Naive thymus-derived CD8-positive, alpha-beta T cell (primary cell): ENCODE measurements around the gene HBZ. TPM values are rescaled to one million over a fixed set of nuclear protein-coding genes. Genes with fewer than 3 reads are reported as not detected.
A peak's percentile ranks its signal among the peaks of the same experiment; 100 is the strongest.
"Not testable (repeated sequence)": the region's sequence is repeated elsewhere in the genome, so short reads cannot be mapped to it uniquely, and the experiment has no call there.

Experiments
- ATAC-seq, 2 donors: fragments of 150-1000 bp; cut with Tn5 transposase in 1 of 2; sonication (Bioruptor Pico), chemical (Tn5 transposase) in 1 of 2; 1 replicate in 1 of 2; 2 replicates in 1 of 2; pipeline ENCODE4 v1.10.0; 2021; ENCODE audit warnings: mild to moderate bottlenecking in 2 of 2, moderate library complexity in 2 of 2
- POLR2A ChIA-PET: fragments of 350-600 bp; sonication (Branson Sonifier 250); formaldehyde crosslinking; loops from one replicate; lab custom pipeline; 2021; ENCODE audit warnings: antibody characterized with exemption; lab: Charles Lee
- DNase-seq, 10 donors: peaks; one replicate each; pipeline versions ENCODE4 v3.0.0 to v3.0.0-alpha.2; 2020 to 2022
- H3K27ac Mint-ChIP-seq, 10 donors: one replicate each; pipeline ENCODE4 v1.8.0; 2020 to 2022; ENCODE audit warnings: mild to moderate bottlenecking in 10 of 10, mixed read lengths in 10 of 10, moderate library complexity in 4 of 10, inconsistent platforms in 1 of 10
- H3K27me3 Mint-ChIP-seq, 5 donors: one replicate each; pipeline ENCODE4 v1.8.0; 2021 to 2022; ENCODE audit warnings: mixed read lengths in 5 of 5
- H3K36me3 Mint-ChIP-seq, 3 donors: one replicate each; pipeline ENCODE4 v1.8.0; 2020 to 2022; ENCODE audit warnings: mixed read lengths in 3 of 3, mild to moderate bottlenecking in 2 of 3, inconsistent platforms in 1 of 3
- H3K4me1 Mint-ChIP-seq, 4 donors: one replicate each; pipeline ENCODE4 v1.8.0; 2021 to 2022; ENCODE audit warnings: mixed read lengths in 4 of 4
- H3K4me3 Mint-ChIP-seq, 10 donors: one replicate each; pipeline ENCODE4 v1.8.0; 2020 to 2022; ENCODE audit warnings: mild to moderate bottlenecking in 10 of 10, mixed read lengths in 10 of 10, moderate library complexity in 6 of 10, inconsistent platforms in 1 of 10
- H3K9me3 Mint-ChIP-seq, 9 donors: one replicate each; pipeline ENCODE4 v1.8.0; 2020 to 2022; ENCODE audit warnings: mixed read lengths in 9 of 9, mild to moderate bottlenecking in 3 of 9, inconsistent platforms in 1 of 9, moderate library complexity in 1 of 9
- polyA plus RNA-seq, 3 donors: library from polyadenylated mRNA; unstranded; fragments of 300-500 nt; fragmentation: Illumina TruSeq; gene quantifications; one replicate each; pipeline ENCODE4 v1.2.3, GENCODE V29; 2021
- total RNA-seq, 8 experiments: library from RNA in 2 of 8; stranded (reverse) in 2 of 8; gene quantifications; one replicate each; pipeline ENCODE4 v1.2.3 and lab custom pipeline; 2021 to 2026

HBZ gene
- total and polyA plus RNA-seq, 5 experiments from 2014 or later: not detected

GRCh38 chr16:191831-192230 is 39.4 kb downstream of the HBZ start:
- POLR2A ChIA-PET: interaction anchor here (1.2 kb wide), 1 partner anchor 9 kb away, joined by 3 read pairs; no protein-coding TSS in a partner anchor
- ATAC-seq (no peak), DNase-seq (no peak)
- Mint-ChIP-seq H3K36me3 (peaks cover 0 to 87% (median 17%) of the 10 kb centered on the region in 3 donors), H3K9me3 (no peaks in the 10 kb centered on the region), H3K4me1 (peaks cover 0 to 12% (median 8%) of the 10 kb centered on the region in 4 donors), H3K27ac (peak overlapping the region in 2 of 10 donors; percentile 38 to 70), H3K4me3 (no peak overlapping the region), H3K27me3 (no peaks in the 10 kb centered on the region)

DNA sequence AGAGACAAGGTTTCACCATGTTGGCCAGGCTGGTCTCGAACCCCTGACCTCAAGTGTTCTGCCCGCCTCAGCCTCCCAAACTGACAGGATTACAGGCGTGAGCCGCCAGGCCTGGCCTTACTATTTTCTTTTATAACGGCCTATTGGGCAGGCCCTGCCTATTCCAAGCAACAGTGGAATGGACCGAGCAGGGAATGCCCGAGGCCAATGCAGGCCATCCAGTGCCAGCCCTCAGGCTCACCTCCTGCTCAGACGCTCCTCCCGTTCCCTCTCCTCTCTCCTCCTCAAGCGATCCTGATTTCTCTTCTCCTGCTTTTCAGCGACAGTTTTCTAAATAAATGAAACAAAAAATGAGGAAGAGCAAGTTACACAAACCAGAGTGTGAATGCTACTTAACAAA is 40.2 kb downstream of the HBZ start:
- peaks cover 0 to 12% (median 8%) of the 10 kb centered on the region in 4 donors for H3K4me1 Mint-ChIP-seq
- ATAC-seq: no peak
- peak overlapping the region in 3 of 10 donors; percentile 55 to 87 (median 70) for H3K27ac Mint-ChIP-seq
- no peak overlapping the region for H3K4me3 Mint-ChIP-seq
- H3K27me3 Mint-ChIP-seq: no peaks in the 10 kb centered on the region
- POLR2A ChIA-PET: interaction anchor here (0.7 kb wide), 1 partner anchor 481 kb away, joined by 6 read pairs; no protein-coding TSS in a partner anchor
- no peak for DNase-seq
- peaks cover 0 to 90% (median 17%) of the 10 kb centered on the region in 3 donors for H3K36me3 Mint-ChIP-seq
- no peaks in the 10 kb centered on the region for H3K9me3 Mint-ChIP-seq

- H3K4me1 Mint-ChIP-seq: peaks cover 0 to 11% (median 8%) of the 10 kb centered on the region in 4 donors
- H3K27me3 Mint-ChIP-seq: no peaks in the 10 kb centered on the region
- H3K9me3 Mint-ChIP-seq: no peaks in the 10 kb centered on the region
- peak overlapping the region in 1 of 10 donors; percentile 70 for H3K27ac Mint-ChIP-seq
- no peak for ATAC-seq
- DNase-seq: no peak
- H3K4me3 Mint-ChIP-seq: no peak overlapping the region
- POLR2A ChIA-PET: interaction anchor here (2.1 kb wide), 1 partner anchor 12 kb away, joined by 5 read pairs; no protein-coding TSS in a partner anchor
- peaks cover 0 to 92% (median 19%) of the 10 kb centered on the region in 3 donors for H3K36me3 Mint-ChIP-seq
These were observed 41.0 kb downstream of the HBZ start for GRCh38 chr16:193441-193840.

GRCh38 chr16:194516-194915 is 42.1 kb downstream of the HBZ start:
- no peak overlapping the region for H3K4me3 Mint-ChIP-seq
- ATAC-seq (no peak), DNase-seq (no peak)
- POLR2A ChIA-PET: interaction anchor here (2.1 kb wide), 1 partner anchor 13 kb away, joined by 5 read pairs; no protein-coding TSS in a partner anchor
- H3K9me3 Mint-ChIP-seq: no peaks in the 10 kb centered on the region
- peaks cover 0 to 92% (median 15%) of the 10 kb centered on the region in 3 donors for H3K36me3 Mint-ChIP-seq
- no peaks in the 10 kb centered on the region for H3K27me3 Mint-ChIP-seq
- no peak overlapping the region for H3K27ac Mint-ChIP-seq
- H3K4me1 Mint-ChIP-seq: peaks cover 0 to 6% (median under 1%) of the 10 kb centered on the region in 4 donors

DNA sequence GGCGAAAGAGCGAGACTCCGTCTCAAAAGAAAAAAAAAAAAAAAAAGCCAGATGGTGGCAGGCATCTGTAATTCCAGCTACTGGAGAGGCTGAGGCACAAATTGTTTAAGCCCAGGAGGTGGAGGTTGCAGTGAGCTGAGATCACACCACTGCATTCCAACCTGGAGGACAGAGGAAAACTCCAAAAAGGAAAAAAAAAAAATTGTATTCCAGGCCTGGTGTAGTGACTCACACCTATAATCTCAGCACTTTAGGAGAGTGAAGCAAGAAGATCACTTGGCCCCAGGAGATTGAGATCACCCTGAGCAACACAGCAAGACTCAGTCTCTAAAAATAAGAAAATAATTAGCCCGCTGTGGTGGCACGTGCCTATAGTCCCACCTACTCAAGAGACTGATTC is 47.9 kb downstream of the HBZ start:
- POLR2A ChIA-PET: interaction anchor here (0.7 to 0.9 kb wide), 2 partner anchors 9 to 854 kb away, joined by 3 read pairs; no protein-coding TSS in a partner anchor
- H3K27ac Mint-ChIP-seq: no peak overlapping the region
- H3K27me3 Mint-ChIP-seq: no peaks in the 10 kb centered on the region
- H3K9me3 Mint-ChIP-seq: no peaks in the 10 kb centered on the region
- H3K4me1 Mint-ChIP-seq: peaks cover 0 to 2% (median 0%) of the 10 kb centered on the region in 4 donors
- ATAC-seq (no peak), DNase-seq (no peak)
- H3K36me3 Mint-ChIP-seq: peaks cover 0 to 91% (median 8%) of the 10 kb centered on the region in 3 donors
- H3K4me3 Mint-ChIP-seq: no peak overlapping the region

GRCh38 chr16:203246-203645 is 50.8 kb downstream of the HBZ start:
- no peak for ATAC-seq
- H3K27ac Mint-ChIP-seq: no peak overlapping the region
- H3K4me3 Mint-ChIP-seq: no peak overlapping the region
- H3K36me3 Mint-ChIP-seq: peaks cover 0 to 96% (median 17%) of the 10 kb centered on the region in 3 donors
- H3K9me3 Mint-ChIP-seq: no peaks in the 10 kb centered on the region
- peaks cover 0 to 4% (median 1%) of the 10 kb centered on the region in 4 donors for H3K4me1 Mint-ChIP-seq
- POLR2A ChIA-PET: no interaction called here
- no peak for DNase-seq
- H3K27me3 Mint-ChIP-seq: no peaks in the 10 kb centered on the region

DNA sequence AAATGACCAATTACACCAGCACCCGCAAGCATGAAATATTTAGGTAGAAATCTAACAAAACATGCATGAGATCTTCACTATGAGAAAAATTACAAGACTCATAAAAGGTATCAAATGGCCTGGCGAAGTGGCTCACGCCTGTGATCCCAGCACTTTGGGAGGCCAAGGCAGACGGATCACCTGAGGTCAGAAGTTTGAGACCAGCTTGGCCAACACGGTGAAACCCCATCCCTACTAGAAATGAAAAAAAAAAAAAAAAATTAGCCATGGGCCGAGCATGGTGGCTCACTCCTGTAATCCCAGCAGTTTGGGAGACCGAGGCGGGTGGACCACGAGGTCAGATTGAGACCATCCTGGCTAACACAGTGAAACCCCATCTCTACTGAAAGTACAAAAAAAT is 51.6 kb downstream of the HBZ start:
- ATAC-seq, H3K27me3 Mint-ChIP-seq, H3K9me3 Mint-ChIP-seq, POLR2A ChIA-PET, H3K4me3 Mint-ChIP-seq, H3K4me1 Mint-ChIP-seq, H3K27ac Mint-ChIP-seq, DNase-seq: not testable (repeated sequence)
- peaks cover 0 to 96% (median 17%) of the 10 kb centered on the region in 3 donors for H3K36me3 Mint-ChIP-seq

Other genes with a start within 250 kb of the HBZ start
- 10 to 100 TPM; 16.2 to 17.1 TPM for gene POLR3K, start 99.0 kb upstream of the HBZ start, total RNA-seq
- 10 to 100 TPM; 20.9 to 29.5 (median 23.1) TPM for gene POLR3K, start 99.0 kb upstream of the HBZ start, polyA plus RNA-seq
- gene SNRNP25, start 98.8 kb upstream of the HBZ start, total RNA-seq: 10 to 100 TPM in 1 of 2 experiments, 1 to 10 TPM in 1; 9.5 to 11.3 TPM
- 10 to 100 TPM; 20.2 to 30.2 (median 22.3) TPM for gene SNRNP25, start 98.8 kb upstream of the HBZ start, polyA plus RNA-seq
- not detected for gene RHBDF1, start 80.0 kb upstream of the HBZ start, total RNA-seq
- under 1 TPM in 1 of 3 donors, not detected in 2; 0.50 TPM for gene RHBDF1, start 80.0 kb upstream of the HBZ start, polyA plus RNA-seq
- gene MPG, start 74.4 kb upstream of the HBZ start, total RNA-seq: 10 to 100 TPM; 24.5 to 27.2 TPM
- 10 to 100 TPM; 46.0 to 57.7 (median 51.8) TPM for gene MPG, start 74.4 kb upstream of the HBZ start, polyA plus RNA-seq
- gene NPRL3, start 14.0 kb upstream of the HBZ start, total RNA-seq: 10 to 100 TPM; 40.7 to 41.3 TPM
- gene NPRL3, start 14.0 kb upstream of the HBZ start, polyA plus RNA-seq: 10 to 100 TPM in 2 of 3 donors, 1 to 10 TPM in 1; 5.9 to 16.2 (median 13.1) TPM
- gene HBM, start 13.3 kb downstream of the HBZ start, total RNA-seq: not detected
- gene HBM, start 13.3 kb downstream of the HBZ start, polyA plus RNA-seq: not detected
- gene HBA2, start 20.2 kb downstream of the HBZ start, total RNA-seq: not detected
- gene HBA2, start 20.2 kb downstream of the HBZ start, polyA plus RNA-seq: 1 to 10 TPM in 1 of 3 donors, under 1 TPM in 1, not detected in 1; 0.89 to 8.6 TPM
- not detected for gene HBA1, start 24.0 kb downstream of the HBZ start, total RNA-seq
- gene HBA1, start 24.0 kb downstream of the HBZ start, polyA plus RNA-seq: 1 to 10 TPM in 1 of 3 donors, not detected in 2; 1.7 TPM
- gene HBQ1, start 27.8 kb downstream of the HBZ start, total RNA-seq: not detected
- gene HBQ1, start 27.8 kb downstream of the HBZ start, polyA plus RNA-seq: under 1 TPM in 1 of 3 donors, not detected in 2; 0.71 TPM
- gene LUC7L, start 76.8 kb downstream of the HBZ start, total RNA-seq: 100 to 1,000 TPM; 193 to 194 TPM
- 10 to 100 TPM in 1 of 3 donors, 1 to 10 TPM in 2; 4.5 to 11.9 (median 7.2) TPM for gene LUC7L, start 76.8 kb downstream of the HBZ start, polyA plus RNA-seq
- gene FAM234A, start 82.2 kb downstream of the HBZ start, total RNA-seq: 10 to 100 TPM; 36.7 to 46.5 TPM
- gene FAM234A, start 82.2 kb downstream of the HBZ start, polyA plus RNA-seq: 10 to 100 TPM; 18.8 to 46.4 (median 34.4) TPM
- gene RGS11, start 123.3 kb downstream of the HBZ start, total RNA-seq: not detected
- gene RGS11, start 123.3 kb downstream of the HBZ start, polyA plus RNA-seq: not detected
- gene ARHGDIG, start 127.9 kb downstream of the HBZ start, total RNA-seq: under 1 TPM in 1 of 2 experiments, not detected in 1; 0.68 TPM
- not detected for gene ARHGDIG, start 127.9 kb downstream of the HBZ start, polyA plus RNA-seq
- under 1 TPM in 1 of 2 experiments, not detected in 1; 0.44 TPM for gene PDIA2, start 130.5 kb downstream of the HBZ start, total RNA-seq
- gene PDIA2, start 130.5 kb downstream of the HBZ start, polyA plus RNA-seq: not detected
- gene AXIN1, start 200.1 kb downstream of the HBZ start, total RNA-seq: 10 to 100 TPM; 40.7 to 44.0 TPM
- 1 to 10 TPM; 1.6 to 4.1 (median 2.2) TPM for gene AXIN1, start 200.1 kb downstream of the HBZ start, polyA plus RNA-seq
- gene MRPL28, start 217.9 kb downstream of the HBZ start, total RNA-seq: 10 to 100 TPM; 32.4 to 33.3 TPM
- gene MRPL28, start 217.9 kb downstream of the HBZ start, polyA plus RNA-seq: 10 to 100 TPM; 57.4 to 66.6 (median 64.7) TPM
- gene PGAP6, start 229.3 kb downstream of the HBZ start, total RNA-seq: 10 to 100 TPM; 80.1 to 80.4 TPM
- gene PGAP6, start 229.3 kb downstream of the HBZ start, polyA plus RNA-seq: 10 to 100 TPM; 19.5 to 38.1 (median 22.0) TPM
- 10 to 100 TPM; 29.7 to 33.2 TPM for gene NME4, start 244.6 kb downstream of the HBZ start, total RNA-seq
- 10 to 100 TPM; 38.9 to 61.9 (median 60.7) TPM for gene NME4, start 244.6 kb downstream of the HBZ start, polyA plus RNA-seq
- gene DECR2, start 249.2 kb downstream of the HBZ start, total RNA-seq: 10 to 100 TPM in 1 of 2 experiments, 1 to 10 TPM in 1; 8.5 to 10.8 TPM
- 10 to 100 TPM in 1 of 3 donors, 1 to 10 TPM in 2; 7.4 to 12.2 (median 8.5) TPM for gene DECR2, start 249.2 kb downstream of the HBZ start, polyA plus RNA-seq